Measurements from ENCODE around the gene MRPS15. TPM values are rescaled to one million over a fixed set of nuclear protein-coding genes. Genes with fewer than 3 reads are reported as not detected.

The MRPS15 gene
- total RNA-seq, 1 experiment from 2014 or later, result 200 TPM

- CTCF ChIA-PET, result no interaction called here
- Histone ChIP-seq H3K9me3 (ENCODE audit: insufficient read depth, low read depth) (no peaks in the 10 kb centered on the region), H3K4me2 (no peak overlapping the region), H3K79me2 (ENCODE audit: low read depth) (peaks cover 7% of the 10 kb centered on the region), H3F3A (ENCODE audit: insufficient read depth, low read depth) (peaks cover 28% of the 10 kb centered on the region; the same call in 1 of the 2 replicates), H3K9me2 (ENCODE audit: insufficient read depth) (no peaks in the 10 kb centered on the region), H4K20me1 (ENCODE audit: insufficient read depth) (no peaks in the 10 kb centered on the region), H3K27me3 (ENCODE audit: insufficient read depth, low read depth) (no peaks in the 10 kb centered on the region), H3K4me1 (replicated peaks; ENCODE audit: insufficient read depth) (peaks cover 3% of the 10 kb centered on the region; the same call in 1 of the 2 replicates), H3K36me3 (ENCODE audit: low read depth) (peaks cover 38% of the 10 kb centered on the region), H3K4me3 (no peak overlapping the region), H2AFZ (no peak overlapping the region), H3K27ac (no peak overlapping the region)
- no TSS peak for BruUV-seq (replicated peaks)
- POLR2A ChIA-PET (ENCODE audit: unreplicated experiment), result no interaction called here
- no peak for DNase-seq
- intact Hi-C loops (cut with micrococcal nuclease; ENCODE audit: unreplicated experiment), result no loop called here
- no peak for TF ChIP-seq CTCF (conservative IDR thresholded peaks at IDR 0.05)
- no peak for TF ChIP-seq EZH2 (IDR thresholded peaks at IDR 0.05; ENCODE audit: low read depth)
Measured at GRCh38 chr1:36457691-36458090, 6.5 kb downstream of the MRPS15 start.

- ChIA-PET CTCF (no interaction called here), POLR2A (ENCODE audit: unreplicated experiment) (no interaction called here)
- Histone ChIP-seq H3F3A (ENCODE audit: insufficient read depth, low read depth) (peaks cover 29% of the 10 kb centered on the region; the same call in 1 of the 2 replicates), H3K9me3 (ENCODE audit: insufficient read depth, low read depth) (no peaks in the 10 kb centered on the region), H3K9me2 (ENCODE audit: insufficient read depth) (no peaks in the 10 kb centered on the region), H3K79me2 (ENCODE audit: low read depth) (no peaks in the 10 kb centered on the region), H3K4me1 (replicated peaks; ENCODE audit: insufficient read depth) (no peaks in the 10 kb centered on the region), H3K4me3 (no peak overlapping the region), H3K27me3 (ENCODE audit: insufficient read depth, low read depth) (no peaks in the 10 kb centered on the region), H4K20me1 (ENCODE audit: insufficient read depth) (no peaks in the 10 kb centered on the region), H3K4me2 (no peak overlapping the region), H3K36me3 (ENCODE audit: low read depth) (peaks cover 28% of the 10 kb centered on the region), H3K27ac (no peak overlapping the region), H2AFZ (no peak overlapping the region)
- no peak for DNase-seq
- TF ChIP-seq CTCF (conservative IDR thresholded peaks at IDR 0.05) (no peak), EZH2 (IDR thresholded peaks at IDR 0.05; ENCODE audit: low read depth) (no peak)
- intact Hi-C loops (cut with micrococcal nuclease; ENCODE audit: unreplicated experiment), result no loop called here
- BruUV-seq (replicated peaks), result no TSS peak
Measured at GRCh38 chr1:36456391-36456928, 7.7 kb downstream of the MRPS15 start.

- no peak for TF ChIP-seq CTCF (conservative IDR thresholded peaks at IDR 0.05)
- no peak for TF ChIP-seq EZH2 (IDR thresholded peaks at IDR 0.05; ENCODE audit: low read depth)
- Histone ChIP-seq H3K79me2 (ENCODE audit: low read depth) (no peaks in the 10 kb centered on the region), H3K9me3 (ENCODE audit: insufficient read depth, low read depth) (no peaks in the 10 kb centered on the region), H4K20me1 (ENCODE audit: insufficient read depth) (no peaks in the 10 kb centered on the region), H3K4me1 (replicated peaks; ENCODE audit: insufficient read depth) (no peaks in the 10 kb centered on the region), H3K36me3 (ENCODE audit: low read depth) (peaks cover 20% of the 10 kb centered on the region; the same call in 1 of the 2 replicates), H3F3A (ENCODE audit: insufficient read depth, low read depth) (peaks cover 28% of the 10 kb centered on the region; the same call in 1 of the 2 replicates), H2AFZ (no peak overlapping the region), H3K27ac (no peak overlapping the region), H3K9me2 (ENCODE audit: insufficient read depth) (no peaks in the 10 kb centered on the region), H3K27me3 (ENCODE audit: insufficient read depth, low read depth) (no peaks in the 10 kb centered on the region), H3K4me3 (no peak overlapping the region), H3K4me2 (no peak overlapping the region)
- intact Hi-C loops (cut with micrococcal nuclease; ENCODE audit: unreplicated experiment), result no loop called here
- POLR2A ChIA-PET (ENCODE audit: unreplicated experiment), result no interaction called here
- CTCF ChIA-PET, result no interaction called here
- DNase-seq, result no peak
- no TSS peak for BruUV-seq (replicated peaks)
Measured at GRCh38 chr1:36455386-36455785, 8.8 kb downstream of the MRPS15 start.

Data from PC-9 (cell line).